D341Med (cell line): ENCODE measurements around the gene SERINC3.
"Not testable (repeated sequence)": the region's sequence is repeated elsewhere in the genome, so short reads cannot be mapped to it uniquely, and the experiment has no call there.

Experiments used
- DNase-seq: peaks from one replicate; pipeline ENCODE4 v3.0.0; 2012; ENCODE audit warnings: low spot score

SERINC3 gene

DNA sequence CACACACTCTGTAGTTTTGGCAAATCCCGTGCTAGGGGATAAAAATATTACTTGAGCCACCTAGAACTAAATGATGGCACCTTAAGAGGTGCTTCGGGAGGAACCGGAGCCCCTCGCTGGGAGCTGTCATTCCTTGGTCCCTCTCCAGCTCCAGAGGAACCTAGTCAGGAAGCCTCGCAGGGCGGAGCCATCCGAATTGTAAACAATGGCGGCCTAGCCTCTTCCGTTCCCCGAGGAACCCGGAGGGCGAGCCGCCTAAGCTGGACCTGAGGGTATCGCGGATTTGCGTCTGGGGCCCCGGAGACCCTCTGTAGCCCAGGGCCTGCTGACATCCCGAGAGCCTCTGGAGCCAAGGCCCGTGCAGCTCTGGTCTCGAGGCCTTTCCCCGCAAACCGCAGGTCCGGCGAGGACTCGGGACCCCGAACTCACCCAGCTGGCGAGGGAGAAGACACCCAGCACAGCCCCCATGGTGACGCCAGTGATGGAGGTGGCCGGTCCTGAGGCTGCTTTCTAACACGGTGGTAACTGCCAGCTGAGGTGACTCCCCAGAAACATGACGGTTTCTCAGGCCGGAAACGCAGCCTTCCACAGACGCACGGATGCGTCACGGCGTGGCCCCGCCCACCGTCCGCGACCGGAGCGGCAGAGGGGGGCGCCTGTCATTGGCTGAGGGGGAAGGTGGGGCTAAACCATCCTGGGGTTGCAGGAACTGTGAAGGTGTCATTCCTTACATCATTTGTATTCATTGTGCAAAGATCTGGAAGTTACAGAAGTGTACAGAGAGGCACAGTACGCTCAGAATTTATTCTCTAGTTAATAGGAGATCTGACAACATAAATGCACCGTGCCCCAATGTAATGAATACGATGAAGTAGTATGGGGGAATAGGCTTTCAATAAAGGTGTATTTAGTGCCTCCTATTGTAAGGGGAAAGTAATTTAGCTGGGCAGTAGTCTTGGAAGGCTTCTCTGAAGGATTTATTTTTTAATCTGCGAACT is at the start of gene SERINC3:
SERINC3 (minus strand) TSS at position 587 of the 998 bp plus-strand sequence; CDS start at position 468, 119 bp downstream.
- DNase-seq, result peak; percentile 96

DNA sequence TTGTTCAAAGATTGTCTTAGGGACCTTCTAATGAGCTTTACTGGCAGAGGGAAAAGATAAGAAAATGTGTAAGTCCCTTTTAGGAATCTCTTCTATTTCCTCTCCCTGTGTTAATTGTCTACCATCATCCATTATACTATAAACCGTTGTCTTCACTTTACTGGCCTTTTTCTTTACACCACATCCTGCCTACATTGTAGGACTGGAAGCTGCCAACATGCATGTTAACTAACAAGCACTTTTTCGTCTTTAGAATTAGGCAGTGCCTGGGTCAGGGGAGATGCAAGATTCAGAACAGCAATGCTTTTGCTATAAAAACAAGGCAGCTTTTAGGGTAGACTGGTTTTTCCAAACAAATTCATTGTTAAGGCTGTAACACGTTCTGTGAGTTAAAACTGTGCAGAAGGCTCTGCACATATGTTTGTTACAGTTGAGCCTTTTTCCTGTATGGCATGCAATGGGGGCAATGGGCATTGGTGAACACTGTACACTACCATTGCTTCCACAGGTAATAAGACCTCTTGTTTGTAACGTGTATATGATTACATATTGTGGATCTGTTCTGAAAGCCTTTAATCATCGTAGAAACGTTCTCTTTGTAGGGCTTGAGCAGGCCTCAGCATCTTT is 49.6 kb upstream of the SERINC3 start:
- DNase-seq, result no peak

DNA sequence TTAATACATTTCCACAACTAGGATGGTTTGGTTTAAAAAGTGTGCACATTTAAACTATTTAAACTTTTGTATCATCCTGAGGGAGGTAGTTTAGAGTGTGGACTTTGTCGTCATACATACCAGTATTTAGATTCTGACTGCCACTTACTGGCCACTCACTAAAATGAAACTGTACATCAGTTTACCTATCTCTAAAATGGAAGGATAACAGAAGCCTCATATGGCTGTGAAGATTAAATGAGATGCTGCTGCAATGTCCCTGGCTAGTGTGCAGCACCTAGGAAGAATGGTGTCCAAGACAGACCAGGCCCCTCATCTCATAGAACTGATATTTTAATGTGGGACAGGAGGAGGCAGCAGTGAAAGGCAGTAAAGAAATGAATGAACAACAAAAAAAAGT is 48.5 kb upstream of the SERINC3 start:
- DNase-seq, result no peak

DNA sequence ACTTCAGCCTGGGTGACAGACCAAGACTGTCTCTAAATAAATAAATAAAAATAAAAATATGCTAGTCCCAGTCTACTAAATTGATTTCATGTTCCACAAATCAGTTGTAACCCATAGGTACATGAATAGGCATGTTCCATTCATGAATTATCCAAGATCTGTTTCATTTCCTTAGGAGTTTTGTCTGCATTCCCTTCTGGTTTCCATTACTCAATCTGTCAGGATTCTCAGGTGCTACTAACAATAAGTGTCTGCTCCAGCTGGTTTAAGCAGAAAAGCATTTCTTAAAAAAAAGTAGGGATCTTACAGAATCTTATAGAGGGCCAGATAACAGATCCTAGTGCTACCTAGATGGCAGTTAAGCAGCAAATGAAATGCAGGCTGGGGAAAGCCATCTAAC is 44.9 kb upstream of the SERINC3 start:
- no peak for DNase-seq

DNA sequence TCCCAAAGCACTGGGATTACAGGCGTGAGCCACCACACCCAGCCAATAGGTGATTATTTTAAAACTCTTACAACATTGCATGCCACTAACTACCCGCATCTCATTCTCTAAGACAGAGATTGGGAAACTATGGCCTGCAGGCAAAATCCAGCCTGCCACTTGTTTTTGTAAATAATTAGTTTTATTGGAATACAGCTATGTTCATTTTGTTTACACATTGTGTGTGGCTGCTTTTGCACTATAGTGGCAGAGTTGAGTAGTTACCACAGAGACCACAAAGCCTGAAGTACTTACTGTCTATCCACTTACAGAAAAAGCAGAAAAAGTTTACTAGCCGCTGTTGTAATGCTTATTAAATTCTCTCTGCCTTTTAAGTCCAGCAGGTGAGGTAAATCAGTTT is 44.1 kb upstream of the SERINC3 start:
- no peak for DNase-seq

- no peak for DNase-seq
These were observed 40.0 kb upstream of the SERINC3 start for GRCh38 chr20:44561876-44562275.

DNA sequence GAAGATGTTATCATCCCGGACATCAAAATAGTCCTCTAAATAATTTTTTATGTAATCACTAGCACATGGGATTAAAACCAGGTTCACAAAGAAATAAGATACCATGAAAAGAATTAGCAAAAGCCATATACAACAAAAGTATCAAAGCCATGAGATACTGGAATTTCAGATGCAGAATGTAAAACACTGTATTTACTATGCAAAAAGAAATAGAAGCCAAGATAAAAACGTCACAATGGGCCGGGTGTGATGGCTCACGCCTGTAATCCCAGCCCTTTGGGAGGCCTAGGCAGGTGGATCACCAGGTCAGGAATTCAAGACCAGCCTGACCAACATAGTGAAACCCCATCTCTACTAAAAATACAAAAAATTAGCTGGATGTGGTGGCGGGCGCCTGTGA is 38.9 kb upstream of the SERINC3 start:
- DNase-seq, result not testable (repeated sequence)

DNA sequence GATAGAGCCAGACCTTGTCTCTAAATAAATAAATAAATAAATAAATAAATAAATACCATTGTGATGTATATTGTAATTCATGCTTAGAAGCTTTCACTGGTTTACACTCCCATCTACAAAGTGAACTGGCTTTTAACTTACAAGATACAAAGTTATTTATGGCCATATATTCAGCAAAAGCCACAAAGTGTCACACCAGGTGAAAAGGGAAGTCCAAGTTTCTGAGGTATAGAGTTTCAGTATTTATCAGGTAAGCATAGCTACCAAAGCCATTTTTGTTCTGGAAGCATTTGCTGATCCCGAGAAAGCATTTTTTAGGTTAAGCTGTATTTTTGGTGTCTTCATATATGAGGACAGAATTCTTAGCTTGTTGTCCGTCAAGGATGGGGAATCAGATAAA is 38.4 kb upstream of the SERINC3 start:
- no peak for DNase-seq

- no peak for DNase-seq
These were observed 37.4 kb upstream of the SERINC3 start for GRCh38 chr20:44559302-44559701.

GRCh38 chr20:44552950-44553908 is 31.4 kb upstream of the SERINC3 start:
- no peak for DNase-seq

- no peak for DNase-seq
These were observed 30.7 kb upstream of the SERINC3 start for GRCh38 chr20:44552568-44552949.

DNA sequence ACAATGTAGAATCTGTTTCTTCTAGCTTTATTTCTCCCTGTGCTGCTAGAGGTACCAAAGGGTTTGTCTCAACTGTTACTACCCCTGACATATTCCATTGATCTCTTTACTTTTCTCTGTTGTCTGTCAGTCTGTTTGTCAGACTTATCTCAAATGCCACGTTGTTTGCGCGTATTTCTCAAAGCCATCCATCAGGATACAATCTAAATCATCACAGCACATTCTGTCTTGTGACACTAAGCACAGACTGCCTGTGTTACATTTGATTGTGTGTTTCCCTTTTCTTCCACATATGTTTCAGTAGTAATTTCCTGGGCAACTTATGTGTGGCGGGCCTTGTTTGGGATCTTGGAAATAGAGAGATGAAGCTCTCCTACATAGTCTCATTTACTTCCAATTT is 30.2 kb upstream of the SERINC3 start:
- DNase-seq, result no peak

- DNase-seq, result no peak
These were observed 27.3 kb upstream of the SERINC3 start for GRCh38 chr20:44549123-44549522.

DNA sequence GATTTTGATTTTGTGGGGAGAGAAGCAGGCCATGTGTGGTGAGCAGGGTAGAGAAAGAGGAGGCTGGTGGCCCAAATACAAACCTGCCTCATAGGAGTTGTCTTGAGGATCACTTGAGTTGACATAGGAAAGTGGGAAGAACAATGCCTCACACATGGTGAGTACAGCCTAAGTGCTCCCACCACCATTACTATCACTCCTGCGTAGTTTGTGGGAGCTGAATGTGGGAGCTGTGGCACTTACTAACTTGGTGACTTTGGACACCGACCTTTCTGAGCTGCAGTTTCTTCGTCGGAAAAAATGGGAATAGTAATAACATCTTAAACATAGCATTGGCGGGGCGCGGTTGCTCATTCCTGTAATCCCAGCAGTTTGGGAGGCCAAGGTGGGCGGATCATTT is 25.5 kb upstream of the SERINC3 start:
- DNase-seq, result no peak

DNA sequence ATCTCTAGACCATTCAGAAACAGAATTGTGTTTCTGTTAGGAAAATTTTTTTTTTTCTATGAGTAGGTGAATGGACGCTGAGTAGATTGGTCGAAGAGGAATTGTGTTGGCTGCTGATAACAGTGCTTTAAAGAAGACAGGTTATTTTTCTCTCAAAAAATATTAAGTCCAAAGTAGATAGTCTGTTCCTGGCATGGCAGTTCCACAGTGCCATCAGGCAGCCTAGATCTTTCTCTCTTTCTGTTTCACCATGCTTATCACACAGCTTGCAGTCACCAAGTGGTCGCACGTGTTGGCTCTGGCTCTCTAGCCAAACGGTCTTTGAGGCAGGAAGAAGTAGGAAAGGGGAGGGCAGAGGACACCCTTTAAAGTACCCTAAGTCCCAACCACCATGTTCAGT is 22.4 kb upstream of the SERINC3 start:
- no peak for DNase-seq

GRCh38 chr20:44543358-44543757 is 21.5 kb upstream of the SERINC3 start:
- DNase-seq, result no peak

GRCh38 chr20:44542890-44543289 is 21.0 kb upstream of the SERINC3 start:
- DNase-seq, result no peak

- no peak for DNase-seq
These were observed 20.1 kb upstream of the SERINC3 start for GRCh38 chr20:44541992-44542391.

GRCh38 chr20:44540834-44541233 is 19.0 kb upstream of the SERINC3 start:
- no peak for DNase-seq

- no peak for DNase-seq
These were observed 16.1 kb upstream of the SERINC3 start for GRCh38 chr20:44537993-44538392.

DNA sequence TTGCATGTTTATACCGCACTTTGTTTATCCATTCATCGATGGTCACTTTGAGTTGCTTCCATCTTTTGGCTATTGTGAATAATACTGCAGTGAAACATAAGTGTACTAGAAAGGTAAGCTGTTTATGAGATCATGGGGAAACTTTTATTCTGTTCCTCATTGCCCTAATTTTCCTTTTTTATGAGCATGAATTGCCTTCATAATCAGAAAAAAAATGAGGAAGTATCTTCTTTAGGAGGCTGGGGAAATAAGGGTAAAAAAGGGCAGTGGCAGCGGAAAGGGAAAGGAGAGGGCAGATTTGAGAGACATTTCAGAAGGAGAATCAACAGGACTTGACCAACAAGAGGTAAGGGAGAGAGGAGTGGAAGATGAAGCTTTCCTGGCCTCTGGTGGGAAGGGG is 14.3 kb upstream of the SERINC3 start:
- no peak for DNase-seq

- DNase-seq, result no peak
These were observed 12.1 kb upstream of the SERINC3 start for GRCh38 chr20:44533928-44534327.
